HepG2 (cell line): Measurements from ENCODE around the gene EGF. TPM values are rescaled to one million over a fixed set of nuclear protein-coding genes. Genes with fewer than 3 reads are reported as not detected.

Source experiments
- ATAC-seq: fragments of 200-7000 bp; cut with Tn5 transposase; 3 replicates; pipeline ENCODE4 v1.9.1; 2020; ENCODE audit warnings: mild to moderate bottlenecking, moderate library complexity
- BruUV-seq: library from RNA; stranded (reverse); fragments of 400-500 nt; replicated peaks from 2 replicates; lab custom pipeline; 2021; lab: Mats Ljungman, UMichigan
- CTCF ChIA-PET: fragments of 300-600 bp; formaldehyde crosslinking; extraction: SDS; loops from one replicate; lab custom pipeline; 2021; ENCODE audit warnings: low total read pairs, inconsistent platforms, low intra/inter-chr PET ratio; lab: Yijun Ruan, JAX
- POLR2A ChIA-PET: fragments of 350-600 bp; sonication (Branson Sonifier 250); formaldehyde crosslinking; loops from one replicate; lab custom pipeline; 2020; ENCODE audit warnings: antibody characterized with exemption, inconsistent platforms; lab: Yijun Ruan, JAX
- DNase-seq: peaks from one replicate; pipeline ENCODE4 v3.0.0-alpha.2; 2015; ENCODE audit warnings: low spot score
- FAIRE-seq: peaks from 3 replicates; lab custom pipeline; 2011; peaks lifted over from hg19 to GRCh38; lab: Jason Lieb, UNC
- H2AFZ ChIP-seq: one replicate; pipeline ENCODE4 v1.6.1; 2011; ENCODE audit warnings: low read length, inconsistent platforms
- H3K27ac ChIP-seq: fragments of 300-600 bp; 3 replicates; pipeline ENCODE4 v1.8.0; 2011; ENCODE audit warnings: mixed run types, mild to moderate bottlenecking, mixed read lengths, low read length, inconsistent platforms; ENCODE audit not compliant: insufficient read depth; ENCODE audit errors: extremely low read length
- H3K27me3 ChIP-seq, 2 experiments: fragments of 200-600 bp in 1 of 2; 2 replicates in 1 of 2; 3 replicates in 1 of 2; pipeline versions ENCODE4 v1.6.0 to v1.8.0; 2011; ENCODE audit warnings: low read length in 2 of 2, mild to moderate bottlenecking in 2 of 2, moderate library complexity in 2 of 2, inconsistent platforms in 1 of 2; ENCODE audit not compliant: insufficient read depth in 2 of 2, control insufficient read depth in 1 of 2
- H3K36me3 ChIP-seq, 2 experiments: fragments of 200-600 bp in 1 of 2; replicated peaks in 1 of 2; 2 replicates in 1 of 2; 3 replicates in 1 of 2; pipeline versions ENCODE4 v1.5.1 to v1.8.0; 2011; ENCODE audit warnings: low read length in 2 of 2, inconsistent platforms in 1 of 2; ENCODE audit not compliant: insufficient read depth in 2 of 2, control insufficient read depth in 1 of 2
- H3K4me1 ChIP-seq: 2 replicates; pipeline ENCODE4 v1.5.1; 2012; ENCODE audit warnings: low read length, inconsistent platforms; ENCODE audit not compliant: insufficient read depth
- H3K4me2 ChIP-seq: 2 replicates; pipeline ENCODE4 v1.6.0; 2011; ENCODE audit warnings: low read depth, low read length, inconsistent platforms
- H3K4me3 ChIP-seq, 3 experiments: fragments of 200-600 bp in 1 of 3; sonication (generic), shearing (Covaris generic) in 1 of 3; replicated peaks in 1 of 3; 2 replicates each; pipeline ENCODE4 v1.5.1; 2011 to 2016; ENCODE audit warnings: low read length in 3 of 3, inconsistent platforms in 2 of 3, low read depth in 2 of 3, mild to moderate bottlenecking in 2 of 3, control low read depth in 1 of 3, mixed read lengths in 1 of 3; ENCODE audit not compliant: insufficient read depth in 1 of 3
- H3K79me2 ChIP-seq: one replicate; pipeline ENCODE4 v1.6.1; 2011; ENCODE audit warnings: low read length, inconsistent platforms; ENCODE audit not compliant: insufficient read depth
- H3K9ac ChIP-seq: 2 replicates; pipeline ENCODE4 v1.6.0; 2011; ENCODE audit warnings: mild to moderate bottlenecking, low read depth, low read length, inconsistent platforms; ENCODE audit not compliant: insufficient read depth
- H3K9me3 ChIP-seq: 2 replicates; pipeline ENCODE4 v1.5.1; 2012; ENCODE audit warnings: mild to moderate bottlenecking, low read length
- H4K20me1 ChIP-seq: 2 replicates; pipeline ENCODE4 v1.6.0; 2011; ENCODE audit warnings: inconsistent platforms, mild to moderate bottlenecking, low read length, moderate library complexity; ENCODE audit not compliant: insufficient read depth
- CSRNP2 ChIP-seq: sonication (generic); formaldehyde crosslinking; conservative IDR thresholded peaks from 2 replicates; pipeline ENCODE4 v1.8.0; 2022; ENCODE audit warnings: low read depth, missing genetic modification reagents
- GATAD1 ChIP-seq: IDR thresholded peaks from 2 replicates; pipeline ENCODE4 v1.6.1; 2016; ENCODE audit warnings: missing genetic modification reagents, missing compliant biosample characterization
- KAT7 ChIP-seq: IDR thresholded peaks from 2 replicates; pipeline ENCODE4 v1.6.1; 2018; ENCODE audit warnings: borderline replicate concordance, missing compliant biosample characterization
- NR3C1 ChIP-seq: sonication (generic); formaldehyde crosslinking; IDR thresholded peaks from 2 replicates; pipeline ENCODE4 v1.4.0; 2020; ENCODE audit warnings: missing genetic modification reagents
- PCBP1 ChIP-seq: fragments of 200-400 bp; formaldehyde crosslinking; IDR thresholded peaks from 2 replicates; pipeline ENCODE4 v1.6.1; 2017; ENCODE audit warnings: mild to moderate bottlenecking, low read depth, low read length, borderline replicate concordance
- PHF8 ChIP-seq: sonication (generic); formaldehyde crosslinking; IDR thresholded peaks from 2 replicates; pipeline ENCODE4 v1.5.0; 2020; ENCODE audit warnings: missing genetic modification reagents
- SAFB2 ChIP-seq: sonication (generic); formaldehyde crosslinking; IDR thresholded peaks from 2 replicates; pipeline ENCODE4 v1.5.1; 2020; ENCODE audit warnings: missing genetic modification reagents, low read depth, mild to moderate bottlenecking, borderline replicate concordance
- YEATS2 ChIP-seq: sonication (generic); formaldehyde crosslinking; IDR thresholded peaks from 2 replicates; pipeline ENCODE4 v1.4.0; 2020; ENCODE audit warnings: missing genetic modification reagents, borderline replicate concordance
- ZNF367 ChIP-seq: sonication (generic); formaldehyde crosslinking; IDR thresholded peaks from 2 replicates; pipeline ENCODE4 v1.4.0; 2020; ENCODE audit warnings: missing genetic modification reagents, borderline replicate concordance
- ZNF580 ChIP-seq: IDR thresholded peaks from 2 replicates; pipeline ENCODE4 v1.6.1; 2016; ENCODE audit warnings: low read depth, borderline replicate concordance
- WGBS: methylation state at CpG from one replicate; pipeline ENCODE4 v1.1.6; 2017; ENCODE audit warnings: low lambda C conversion rate; 5-methylcytosine and 5-hydroxymethylcytosine counted together
- in situ Hi-C: cut with HindIII; loops from 2 replicates; pipeline ENCODE4 v1.10.0; 2017; ENCODE audit warnings: low pct_unique_long_range_greater_than_20kb; ENCODE audit not compliant: extremely low pct_ligation_motif_present
- intact Hi-C: fragments of 100-400 bp; cut with micrococcal nuclease; formaldehyde crosslinking; loops from one replicate; pipeline ENCODE4 v1.10.0; 2022; ENCODE audit not compliant: unreplicated experiment
- polyA plus RNA-seq, 8 experiments: library from polyadenylated mRNA; depleted of rRNA in 3 of 8; stranded (reverse) in 7 of 8; unstranded in 1 of 8; fragments of >200 nt; fragmentation: Illumina TruSeq in 4 of 8; extraction: Trizol in 4 of 8; gene quantifications; 2 replicates each; pipeline versions ENCODE4 v1.2.1 to v1.2.3, GENCODE V29; 2011 to 2016; ENCODE audit warnings: low read depth in 4 of 8, missing spikeins in 1 of 8, mixed read lengths in 1 of 8; ENCODE audit not compliant: insufficient read depth in 1 of 8
- total RNA-seq, 5 experiments: library from RNA; depleted of rRNA; stranded (reverse); fragments of >200 nt; fragmentation: Illumina TruSeq; extraction: Trizol; gene quantifications; 2 replicates each; pipeline ENCODE4 v1.2.3, GENCODE V29; 2016; ENCODE audit warnings: low read depth in 1 of 5

EGF gene
- total and polyA plus RNA-seq, 2 of the 13 experiments (the other 11 are each of a cell fraction or from before 2014, with no cell fraction given), result 0.07 to 0.08 TPM

- TF ChIP-seq PHF8 (CRISPR knock-in tag), result no peak
- TF ChIP-seq KAT7 (CRISPR knock-in tag), result no peak
- TF ChIP-seq GATAD1 (CRISPR knock-in tag), result no peak
Observed at GRCh38 chr4:109870061-109870460, 42.6 kb upstream of the EGF start (continued).

GRCh38 chr4:109872065-109872464, 40.6 kb upstream of the EGF start:
- intact Hi-C loops, result no loop called here
- H3K27me3 ChIP-seq, result peaks cover 0 to 8% of the 10 kb centered on the region in 2 experiments; a peak in 1 of 5 replicates
- ChIA-PET CTCF (no interaction called here), POLR2A (no interaction called here)
- ATAC-seq, result no peak
- in situ Hi-C loops, result no loop called here
- no peak for FAIRE-seq
- H3K27ac ChIP-seq, result no peak overlapping the region
- H3K4me3 ChIP-seq, result no peak overlapping the region
- no peak for DNase-seq
- TF ChIP-seq NR3C1 (no peak), YEATS2 (CRISPR knock-in tag) (no peak), CSRNP2 (no peak), ZNF367 (CRISPR knock-in tag) (no peak), PCBP1 (no peak), SAFB2 (CRISPR knock-in tag) (no peak), ZNF580 (CRISPR knock-in tag) (no peak)
- no peaks in the 10 kb centered on the region for H3K36me3 ChIP-seq
- H3K4me1 ChIP-seq, result no peaks in the 10 kb centered on the region
- no peak overlapping the region for H3K4me2 ChIP-seq
- no TSS peak for BruUV-seq
- no peaks in the 10 kb centered on the region for H4K20me1 ChIP-seq
- H3K9ac ChIP-seq, result no peak overlapping the region
- H3K9me3 ChIP-seq, result no peaks in the 10 kb centered on the region
- 17% methylated on average over 2 of the region's 2 CpGs for WGBS
- no peak overlapping the region for H2AFZ ChIP-seq
- H3K79me2 ChIP-seq, result no peaks in the 10 kb centered on the region
